AG09309 (cell line): ENCODE data around the gene CXCL5.
A peak's percentile ranks its signal among the peaks of the same experiment; 100 is the strongest.
"Not testable (repeated sequence)": the region's sequence is repeated elsewhere in the genome, so short reads cannot be mapped to it uniquely, and the experiment has no call there.

Experiments
- DNase-seq: peaks from one replicate; pipeline ENCODE4 v3.0.0-alpha.2; 2010; ENCODE audit warnings: low read depth
- H3K4me3 ChIP-seq: 2 replicates; pipeline ENCODE4 v1.5.1; 2011; ENCODE audit warnings: mild to moderate bottlenecking, low read depth, low read length, moderate library complexity; ENCODE audit not compliant: control insufficient read depth
- CTCF ChIP-seq: IDR thresholded peaks from 2 replicates; pipeline ENCODE4 v1.5.1; 2011; ENCODE audit warnings: mild to moderate bottlenecking, low read depth, low read length, inconsistent platforms; ENCODE audit not compliant: insufficient read depth, control insufficient read depth; ENCODE audit errors: missing control alignments

The CXCL5 gene

GRCh38 chr4:73967866-73968265 lies 30.6 kb downstream of the CXCL5 start:
- TF ChIP-seq CTCF, result no peak
- DNase-seq, result no peak
- no peak overlapping the region for H3K4me3 ChIP-seq

GRCh38 chr4:73964862-73965611 lies 33.4 kb downstream of the CXCL5 start:
- TF ChIP-seq CTCF, result peak; percentile 18
- no peak overlapping the region for H3K4me3 ChIP-seq
- DNase-seq, result no peak

- no peak for TF ChIP-seq CTCF
- no peak for DNase-seq
- H3K4me3 ChIP-seq, result no peak overlapping the region
These were observed 35.8 kb downstream of the CXCL5 start for GRCh38 chr4:73962724-73963123.

- H3K4me3 ChIP-seq, result not testable (repeated sequence)
These were observed 39.4 kb downstream of the CXCL5 start for GRCh38 chr4:73959041-73959440.

GRCh38 chr4:73952352-73952751 lies 46.1 kb downstream of the CXCL5 start:
- no peak for DNase-seq
- TF ChIP-seq CTCF, result no peak
- no peak overlapping the region for H3K4me3 ChIP-seq

More at GRCh38 chr4:73959041-73959440, 39.4 kb downstream of the CXCL5 start:
- DNase-seq, result not testable (repeated sequence)

- not testable (repeated sequence) for DNase-seq, H3K4me3 ChIP-seq
These were observed 48.0 kb downstream of the CXCL5 start for GRCh38 chr4:73950376-73950920.

GRCh38 chr4:73948990-73949706 lies 49.3 kb downstream of the CXCL5 start:
- H3K4me3 ChIP-seq, result no peak overlapping the region
- no peak for DNase-seq
- TF ChIP-seq CTCF, result no peak

GRCh38 chr4:73948291-73948690 lies 50.2 kb downstream of the CXCL5 start:
- TF ChIP-seq CTCF, result no peak
- no peak for DNase-seq
- no peak overlapping the region for H3K4me3 ChIP-seq
